SK-N-SH (cell line): ENCODE measurements around the gene INTS12.

Experiments
- CHD2 ChIP-seq: fragments of 150-350 bp; IDR thresholded peaks from 2 replicates; pipeline ENCODE4 v1.6.1; 2018; ENCODE audit warnings: low read length; ENCODE audit not compliant: partially characterized antibody
- EP300 ChIP-seq, 2 experiments: IDR thresholded peaks; 2 replicates each; pipeline versions ENCODE4 v1.4.0 to v1.6.1; 2012; ENCODE audit warnings: borderline replicate concordance in 1 of 2, low read depth in 1 of 2, low read length in 1 of 2
- EZH2phosphoT487 ChIP-seq: fragments of 200-600 bp; sonication (generic); IDR thresholded peaks from 2 replicates; pipeline ENCODE4 v1.6.1; 2017; ENCODE audit warnings: low read depth, mixed run types, mild to moderate bottlenecking, antibody characterized with exemption, moderate library complexity, borderline replicate concordance
- POLR2AphosphoS5 ChIP-seq: IDR thresholded peaks from 2 replicates; pipeline ENCODE4 v1.6.1; 2012; ENCODE audit warnings: low read depth, low read length
- RFX5 ChIP-seq: IDR thresholded peaks from 2 replicates; pipeline ENCODE4 v1.6.1; 2012; ENCODE audit warnings: mild to moderate bottlenecking, improper control_type of control experiment, low read length
- SMC3 ChIP-seq: IDR thresholded peaks from 2 replicates; pipeline ENCODE4 v1.6.1; 2012; ENCODE audit warnings: low read depth, low read length, improper control_type of control experiment
- TAF1 ChIP-seq: IDR thresholded peaks from 2 replicates; pipeline ENCODE4 v1.6.1; 2012; ENCODE audit warnings: low read depth, mild to moderate bottlenecking, low read length, moderate library complexity, borderline replicate concordance
- TCF12 ChIP-seq: IDR thresholded peaks from 2 replicates; pipeline ENCODE4 v1.4.0; 2012
- YY1 ChIP-seq: IDR thresholded peaks from 2 replicates; pipeline ENCODE4 v1.4.0; 2012; ENCODE audit warnings: low read depth, mild to moderate bottlenecking
- TF ChIP-seq, protein P1 (sequence below): fragments of 200-600 bp; sonication (generic); IDR thresholded peaks from 2 replicates; pipeline ENCODE4 v1.6.1; 2017; ENCODE audit warnings: antibody characterized with exemption, mild to moderate bottlenecking, moderate library complexity
- TF ChIP-seq, protein P2 (sequence below): fragments of 150-350 bp; IDR thresholded peaks from 2 replicates; pipeline ENCODE4 v1.6.1; 2016; ENCODE audit warnings: mild to moderate bottlenecking, low read depth, low read length
- TF ChIP-seq, protein P3 (sequence below): IDR thresholded peaks from 2 replicates; pipeline ENCODE4; 2012
- TF ChIP-seq, protein P4 (sequence below): IDR thresholded peaks from 2 replicates; pipeline ENCODE4 v1.4.0; 2012; ENCODE audit warnings: low read depth
- TF ChIP-seq, protein P5 (sequence below): IDR thresholded peaks from 2 replicates; pipeline ENCODE4 v1.6.1; 2012; ENCODE audit warnings: mild to moderate bottlenecking, low read depth, low read length, moderate library complexity

DNA sequence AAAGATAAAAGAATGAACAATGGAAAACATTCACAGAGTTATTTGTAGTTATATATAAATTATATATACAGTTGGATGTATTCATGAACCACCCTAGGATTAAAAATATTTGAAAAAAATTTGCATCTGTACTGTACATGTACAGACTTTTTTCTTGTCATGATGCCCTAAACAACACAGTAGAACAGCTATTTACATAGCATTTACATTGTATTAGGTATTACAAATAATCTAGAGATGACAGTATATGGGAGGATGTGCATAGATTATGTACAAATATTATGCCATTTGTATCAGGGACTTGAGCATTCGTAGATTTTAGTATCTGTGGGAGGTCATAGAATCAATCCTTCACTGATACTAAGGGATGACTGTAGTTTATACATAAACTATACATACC, 44.9 kb upstream of the INTS12 start:
- TF ChIP-seq, protein P1, sequence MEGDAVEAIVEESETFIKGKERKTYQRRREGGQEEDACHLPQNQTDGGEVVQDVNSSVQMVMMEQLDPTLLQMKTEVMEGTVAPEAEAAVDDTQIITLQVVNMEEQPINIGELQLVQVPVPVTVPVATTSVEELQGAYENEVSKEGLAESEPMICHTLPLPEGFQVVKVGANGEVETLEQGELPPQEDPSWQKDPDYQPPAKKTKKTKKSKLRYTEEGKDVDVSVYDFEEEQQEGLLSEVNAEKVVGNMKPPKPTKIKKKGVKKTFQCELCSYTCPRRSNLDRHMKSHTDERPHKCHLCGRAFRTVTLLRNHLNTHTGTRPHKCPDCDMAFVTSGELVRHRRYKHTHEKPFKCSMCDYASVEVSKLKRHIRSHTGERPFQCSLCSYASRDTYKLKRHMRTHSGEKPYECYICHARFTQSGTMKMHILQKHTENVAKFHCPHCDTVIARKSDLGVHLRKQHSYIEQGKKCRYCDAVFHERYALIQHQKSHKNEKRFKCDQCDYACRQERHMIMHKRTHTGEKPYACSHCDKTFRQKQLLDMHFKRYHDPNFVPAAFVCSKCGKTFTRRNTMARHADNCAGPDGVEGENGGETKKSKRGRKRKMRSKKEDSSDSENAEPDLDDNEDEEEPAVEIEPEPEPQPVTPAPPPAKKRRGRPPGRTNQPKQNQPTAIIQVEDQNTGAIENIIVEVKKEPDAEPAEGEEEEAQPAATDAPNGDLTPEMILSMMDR: no peak
- TF ChIP-seq EZH2phosphoT487: no peak
- no peak for TF ChIP-seq RFX5
- TF ChIP-seq, protein P2, sequence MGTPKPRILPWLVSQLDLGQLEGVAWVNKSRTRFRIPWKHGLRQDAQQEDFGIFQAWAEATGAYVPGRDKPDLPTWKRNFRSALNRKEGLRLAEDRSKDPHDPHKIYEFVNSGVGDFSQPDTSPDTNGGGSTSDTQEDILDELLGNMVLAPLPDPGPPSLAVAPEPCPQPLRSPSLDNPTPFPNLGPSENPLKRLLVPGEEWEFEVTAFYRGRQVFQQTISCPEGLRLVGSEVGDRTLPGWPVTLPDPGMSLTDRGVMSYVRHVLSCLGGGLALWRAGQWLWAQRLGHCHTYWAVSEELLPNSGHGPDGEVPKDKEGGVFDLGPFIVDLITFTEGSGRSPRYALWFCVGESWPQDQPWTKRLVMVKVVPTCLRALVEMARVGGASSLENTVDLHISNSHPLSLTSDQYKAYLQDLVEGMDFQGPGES: no peak
- TF ChIP-seq TCF12: no peak
- TF ChIP-seq CHD2: no peak
- no peak for TF ChIP-seq YY1
- no peak for TF ChIP-seq SMC3
- TF ChIP-seq POLR2AphosphoS5: no peak
- TF ChIP-seq, protein P3, sequence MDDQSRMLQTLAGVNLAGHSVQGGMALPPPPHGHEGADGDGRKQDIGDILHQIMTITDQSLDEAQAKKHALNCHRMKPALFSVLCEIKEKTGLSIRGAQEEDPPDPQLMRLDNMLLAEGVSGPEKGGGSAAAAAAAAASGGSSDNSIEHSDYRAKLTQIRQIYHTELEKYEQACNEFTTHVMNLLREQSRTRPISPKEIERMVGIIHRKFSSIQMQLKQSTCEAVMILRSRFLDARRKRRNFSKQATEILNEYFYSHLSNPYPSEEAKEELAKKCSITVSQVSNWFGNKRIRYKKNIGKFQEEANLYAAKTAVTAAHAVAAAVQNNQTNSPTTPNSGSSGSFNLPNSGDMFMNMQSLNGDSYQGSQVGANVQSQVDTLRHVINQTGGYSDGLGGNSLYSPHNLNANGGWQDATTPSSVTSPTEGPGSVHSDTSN: no peak
- no peak for TF ChIP-seq TAF1
- TF ChIP-seq, protein P4, sequence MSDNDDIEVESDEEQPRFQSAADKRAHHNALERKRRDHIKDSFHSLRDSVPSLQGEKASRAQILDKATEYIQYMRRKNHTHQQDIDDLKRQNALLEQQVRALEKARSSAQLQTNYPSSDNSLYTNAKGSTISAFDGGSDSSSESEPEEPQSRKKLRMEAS: no peak
- TF ChIP-seq, protein P5, sequence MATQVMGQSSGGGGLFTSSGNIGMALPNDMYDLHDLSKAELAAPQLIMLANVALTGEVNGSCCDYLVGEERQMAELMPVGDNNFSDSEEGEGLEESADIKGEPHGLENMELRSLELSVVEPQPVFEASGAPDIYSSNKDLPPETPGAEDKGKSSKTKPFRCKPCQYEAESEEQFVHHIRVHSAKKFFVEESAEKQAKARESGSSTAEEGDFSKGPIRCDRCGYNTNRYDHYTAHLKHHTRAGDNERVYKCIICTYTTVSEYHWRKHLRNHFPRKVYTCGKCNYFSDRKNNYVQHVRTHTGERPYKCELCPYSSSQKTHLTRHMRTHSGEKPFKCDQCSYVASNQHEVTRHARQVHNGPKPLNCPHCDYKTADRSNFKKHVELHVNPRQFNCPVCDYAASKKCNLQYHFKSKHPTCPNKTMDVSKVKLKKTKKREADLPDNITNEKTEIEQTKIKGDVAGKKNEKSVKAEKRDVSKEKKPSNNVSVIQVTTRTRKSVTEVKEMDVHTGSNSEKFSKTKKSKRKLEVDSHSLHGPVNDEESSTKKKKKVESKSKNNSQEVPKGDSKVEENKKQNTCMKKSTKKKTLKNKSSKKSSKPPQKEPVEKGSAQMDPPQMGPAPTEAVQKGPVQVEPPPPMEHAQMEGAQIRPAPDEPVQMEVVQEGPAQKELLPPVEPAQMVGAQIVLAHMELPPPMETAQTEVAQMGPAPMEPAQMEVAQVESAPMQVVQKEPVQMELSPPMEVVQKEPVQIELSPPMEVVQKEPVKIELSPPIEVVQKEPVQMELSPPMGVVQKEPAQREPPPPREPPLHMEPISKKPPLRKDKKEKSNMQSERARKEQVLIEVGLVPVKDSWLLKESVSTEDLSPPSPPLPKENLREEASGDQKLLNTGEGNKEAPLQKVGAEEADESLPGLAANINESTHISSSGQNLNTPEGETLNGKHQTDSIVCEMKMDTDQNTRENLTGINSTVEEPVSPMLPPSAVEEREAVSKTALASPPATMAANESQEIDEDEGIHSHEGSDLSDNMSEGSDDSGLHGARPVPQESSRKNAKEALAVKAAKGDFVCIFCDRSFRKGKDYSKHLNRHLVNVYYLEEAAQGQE: no peak
- no peak for TF ChIP-seq EP300 (IDR thresholded peaks at IDR 0.05; ENCODE audit: borderline replicate concordance in 1 of 2, low read depth in 1 of 2, low read length in 1 of 2)
